SU-DHL-6 (cell line): ENCODE data around the gene RIMS4.

Experiments used
- H2AFZ ChIP-seq: fragments of 200-600 bp; sonication (generic); 2 replicates; pipeline ENCODE4 v1.6.1; 2014; ENCODE audit warnings: low read depth, mild to moderate bottlenecking, moderate library complexity, mixed read lengths, antibody characterized with exemption, low read length; ENCODE audit not compliant: severe bottlenecking
- H3F3A ChIP-seq: fragments of 200-600 bp; shearing (Covaris generic); 2 replicates; pipeline ENCODE4 v1.6.0; 2016; ENCODE audit warnings: antibody characterized with exemption, mild to moderate bottlenecking; ENCODE audit not compliant: insufficient read depth
- H3K27ac ChIP-seq: fragments of 200-600 bp; sonication (generic); 2 replicates; pipeline ENCODE4 v1.5.1; 2016; ENCODE audit warnings: low read depth, mild to moderate bottlenecking, low read length, moderate library complexity, mixed read lengths
- H3K27me3 ChIP-seq: fragments of 200-600 bp; sonication (generic), shearing (Covaris generic); 2 replicates; pipeline ENCODE4 v1.6.0; 2014; ENCODE audit warnings: mild to moderate bottlenecking, low read length
- H3K36me3 ChIP-seq: fragments of 200-600 bp; sonication (generic); 2 replicates; pipeline ENCODE4 v1.6.1; 2014; ENCODE audit warnings: mild to moderate bottlenecking, low read length, mixed read lengths
- H3K4me2 ChIP-seq: fragments of 300-600, 200-600 bp; shearing (Covaris generic), sonication (generic); 2 replicates; pipeline ENCODE4 v1.6.0; 2014; ENCODE audit warnings: low read length, low read depth, mild to moderate bottlenecking; ENCODE audit not compliant: poor library complexity, severe bottlenecking
- H3K4me3 ChIP-seq: fragments of 200-600 bp; sonication (generic); 2 replicates; pipeline ENCODE4 v1.5.1; 2014; ENCODE audit warnings: antibody characterized with exemption, low read length, mild to moderate bottlenecking, mixed read lengths; ENCODE audit not compliant: insufficient read depth, poor library complexity, severe bottlenecking
- H3K79me2 ChIP-seq: fragments of 200-600 bp; sonication (generic); 2 replicates; pipeline ENCODE4 v1.6.1; 2014; ENCODE audit warnings: mild to moderate bottlenecking, low read length, moderate library complexity; ENCODE audit not compliant: insufficient read depth
- H3K9ac ChIP-seq: fragments of 200-600 bp; sonication (generic); 2 replicates; pipeline ENCODE4 v1.7.0; 2014; ENCODE audit warnings: mild to moderate bottlenecking, low read length
- H3K9me2 ChIP-seq: fragments of 200-600 bp; sonication (generic); replicated peaks from 2 replicates; pipeline ENCODE4 v1.6.1; 2014; ENCODE audit warnings: low read length; ENCODE audit not compliant: insufficient read depth
- H3K9me3 ChIP-seq: fragments of 200-600 bp; sonication (generic); 2 replicates; pipeline ENCODE4 v1.6.1; 2014; ENCODE audit warnings: low read length, mixed read lengths; ENCODE audit not compliant: insufficient read depth
- H4K20me1 ChIP-seq: fragments of 200-600 bp; sonication (generic); 2 replicates; pipeline ENCODE4 v1.6.1; 2014; ENCODE audit warnings: low read depth, mild to moderate bottlenecking, antibody characterized with exemption, low read length, moderate library complexity, mixed read lengths
- CTCF ChIP-seq: fragments of 200-600 bp; sonication (generic); IDR thresholded peaks from one replicate; pipeline ENCODE4 v1.5.1; 2017; ENCODE audit warnings: antibody characterized with exemption, mild to moderate bottlenecking, low read length, moderate library complexity; ENCODE audit not compliant: insufficient read depth, poor library complexity, severe bottlenecking
- EZH2phosphoT487 ChIP-seq: fragments of 200-600 bp; sonication (generic), shearing (Covaris generic); conservative IDR thresholded peaks from 2 replicates; pipeline ENCODE4 v1.6.1; 2018; ENCODE audit warnings: mild to moderate bottlenecking, antibody characterized with exemption, low read length, moderate library complexity, mixed read lengths

RIMS4 gene

GRCh38 chr20:44780226-44780625 is 30.1 kb downstream of the RIMS4 start:
- H4K20me1 ChIP-seq, result no peaks in the 10 kb centered on the region
- H3K27me3 ChIP-seq, result no peaks in the 10 kb centered on the region

DNA sequence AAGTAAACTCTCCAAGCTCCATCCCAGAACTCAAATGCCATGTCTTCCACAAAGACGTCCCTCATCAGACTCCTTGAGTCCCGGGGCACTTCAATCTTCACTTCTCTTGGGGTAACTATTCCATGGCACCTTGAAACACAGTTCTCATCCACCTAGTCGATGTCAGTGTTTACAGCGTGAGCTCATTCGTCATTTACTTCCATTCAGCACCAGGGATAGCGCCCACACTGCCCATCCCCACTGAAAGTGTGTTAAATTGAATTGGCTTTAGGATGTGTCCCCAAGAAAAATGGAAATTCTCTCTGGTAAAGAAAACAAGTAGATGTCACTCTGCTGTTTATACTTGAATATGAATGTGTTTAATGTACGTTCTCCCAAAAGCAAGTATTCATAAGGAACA is 33.4 kb downstream of the RIMS4 start:
- no peaks in the 10 kb centered on the region for H3K36me3 ChIP-seq
- no peaks in the 10 kb centered on the region for H3F3A ChIP-seq
- H3K4me3 ChIP-seq, result no peak overlapping the region
- no peak overlapping the region for H2AFZ ChIP-seq
- TF ChIP-seq EZH2phosphoT487 (no peak), CTCF (no peak)
- no peaks in the 10 kb centered on the region for H4K20me1 ChIP-seq
- no peaks in the 10 kb centered on the region for H3K9me2 ChIP-seq
- H3K9me3 ChIP-seq, result no peaks in the 10 kb centered on the region
- H3K9ac ChIP-seq, result no peak overlapping the region
- no peak overlapping the region for H3K27ac ChIP-seq
- H3K4me2 ChIP-seq, result no peak overlapping the region
- H3K79me2 ChIP-seq, result no peaks in the 10 kb centered on the region
- no peaks in the 10 kb centered on the region for H3K27me3 ChIP-seq

More at GRCh38 chr20:44780226-44780625, 30.1 kb downstream of the RIMS4 start:
- Histone ChIP-seq H3K36me3 (no peaks in the 10 kb centered on the region), H3K27ac (no peak overlapping the region), H3F3A (no peaks in the 10 kb centered on the region), H3K9me2 (no peaks in the 10 kb centered on the region), H2AFZ (no peak overlapping the region), H3K9ac (no peak overlapping the region), H3K9me3 (no peaks in the 10 kb centered on the region), H3K79me2 (no peaks in the 10 kb centered on the region), H3K4me3 (no peak overlapping the region), H3K4me2 (no peak overlapping the region)
- TF ChIP-seq CTCF (no peak), EZH2phosphoT487 (no peak)

- H3K36me3 ChIP-seq, result no peaks in the 10 kb centered on the region
- TF ChIP-seq EZH2phosphoT487 (no peak), CTCF (no peak)
- H3K27me3 ChIP-seq, result no peaks in the 10 kb centered on the region
Observed at GRCh38 chr20:44773070-44773829, 37.1 kb downstream of the RIMS4 start.

More at GRCh38 chr20:44773070-44773829, 37.1 kb downstream of the RIMS4 start:
- Histone ChIP-seq H3K4me3 (no peak overlapping the region), H2AFZ (no peak overlapping the region), H3K9ac (no peak overlapping the region), H4K20me1 (no peaks in the 10 kb centered on the region), H3K9me3 (no peaks in the 10 kb centered on the region), H3K4me2 (no peak overlapping the region), H3K79me2 (no peaks in the 10 kb centered on the region), H3K9me2 (no peaks in the 10 kb centered on the region), H3K27ac (no peak overlapping the region), H3F3A (no peaks in the 10 kb centered on the region)
